ENCODE measurements around the gene GLG1.
"Not testable (repeated sequence)": the region's sequence is repeated elsewhere in the genome, so short reads cannot be mapped to it uniquely, and the experiment has no call there.

Gene GLG1
- 135 to 353 (median 206) reads per million in 17 experiments for total RNA-seq

DNA sequence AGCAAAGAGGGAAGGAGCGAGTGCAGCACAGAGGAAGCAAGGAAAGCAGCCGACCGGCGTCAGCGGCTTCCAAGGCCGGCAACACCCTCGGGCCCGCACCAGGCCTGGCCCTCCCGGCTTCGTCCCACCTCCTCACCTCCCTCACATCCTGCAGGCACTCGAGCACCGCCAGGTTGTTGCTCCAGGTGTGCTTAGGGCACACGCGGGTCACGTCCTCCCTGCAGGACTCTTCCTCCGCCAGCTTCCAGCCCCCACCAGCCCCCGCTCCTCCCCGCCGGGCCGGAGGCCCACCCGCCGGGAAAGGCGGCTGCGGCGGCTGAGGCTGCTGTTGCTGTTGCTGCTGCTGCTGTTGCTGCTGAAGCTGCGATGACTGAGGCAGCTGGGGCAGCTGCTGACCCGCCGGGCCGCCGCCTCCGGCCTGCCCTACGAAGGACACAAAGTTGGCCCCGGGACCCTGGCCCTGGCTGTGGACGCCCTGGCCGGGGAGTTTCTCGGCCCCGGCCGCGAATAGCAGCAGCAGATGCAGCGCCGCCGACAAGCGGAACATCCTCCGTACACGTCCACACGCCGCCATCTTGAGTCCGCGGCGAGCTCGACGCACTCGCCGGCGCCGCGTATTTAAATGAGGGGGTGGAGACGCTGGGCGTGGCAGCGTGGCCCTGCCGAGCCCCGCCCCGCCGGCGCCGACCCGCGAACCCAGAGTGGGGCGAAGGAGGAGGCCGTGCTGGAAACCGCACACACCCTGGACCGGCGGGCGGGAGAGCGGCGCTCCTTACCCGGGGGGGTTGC, at the start of gene GLG1:
GLG1 (minus strand) TSS at position 594 of the 789 bp plus-strand sequence; CDS start at position 574, 20 bp downstream.
- peak; percentile 94 to 98 (median 96) for DNase-seq

DNA sequence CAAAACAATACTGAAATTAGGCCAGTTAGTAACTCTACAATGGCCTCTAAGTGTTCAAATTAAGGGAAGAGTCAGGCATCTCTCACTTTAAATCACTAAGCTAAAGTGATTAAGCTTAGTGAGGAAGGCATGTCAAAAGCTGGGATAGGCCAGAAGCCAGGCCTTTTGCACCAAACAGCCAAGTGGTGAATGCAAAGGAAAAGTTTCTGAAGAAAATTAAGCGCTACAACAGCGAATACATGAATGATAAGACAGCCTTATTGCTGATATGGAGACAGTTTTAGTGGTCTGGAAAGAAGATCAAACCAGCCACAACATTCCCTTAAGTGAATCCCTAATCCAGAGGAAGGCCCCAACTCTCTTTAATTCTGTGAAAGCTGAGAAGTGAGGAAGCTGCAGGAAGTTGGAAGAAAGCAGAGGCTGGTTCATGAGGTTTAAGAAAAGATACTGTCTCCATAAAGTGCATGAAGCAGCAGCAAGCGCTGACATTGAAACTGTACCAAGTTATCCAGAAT, 47.7 kb upstream of the GLG1 start:
- no peak for DNase-seq

GRCh38 chr16:74652883-74653282, 46.0 kb upstream of the GLG1 start:
- DNase-seq: not testable (repeated sequence)

DNA sequence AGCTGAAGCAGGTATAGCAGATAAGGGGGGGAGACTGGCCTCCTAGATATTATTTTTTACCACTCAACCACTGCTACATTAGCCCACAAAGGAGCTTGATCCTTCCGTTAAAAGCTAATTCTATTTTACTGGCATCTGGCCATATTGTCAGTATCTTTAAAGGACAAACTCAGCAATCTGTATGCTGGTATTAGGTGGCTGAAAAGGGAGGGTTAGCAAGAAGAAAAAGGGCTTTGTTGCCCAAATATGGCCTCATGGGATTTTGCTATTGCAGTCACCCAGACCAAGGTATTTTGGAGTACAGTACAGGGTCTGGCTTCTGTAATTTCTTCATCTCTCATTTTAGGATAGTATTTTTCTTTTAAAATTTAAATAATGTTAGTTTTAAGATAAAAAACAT, 45.3 kb upstream of the GLG1 start:
- no peak for DNase-seq

DNA sequence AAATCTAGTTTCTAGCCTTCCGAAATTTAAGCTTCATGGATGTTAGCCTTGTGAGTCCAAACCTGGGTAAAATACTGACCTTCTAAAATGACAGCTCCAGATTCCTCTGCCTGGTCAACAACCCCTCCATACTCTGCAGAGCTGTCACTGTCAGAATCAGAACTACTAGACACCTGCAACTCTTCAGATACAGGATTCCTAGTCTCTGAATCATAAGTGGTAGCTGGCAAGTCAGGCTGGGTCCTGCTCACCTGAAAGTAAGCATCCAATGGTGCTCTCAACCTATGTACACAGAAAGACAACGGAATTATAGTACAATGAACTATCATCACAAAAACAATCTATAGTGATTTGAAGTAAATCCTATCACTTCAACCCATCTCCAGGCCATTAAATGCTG, 44.9 kb upstream of the GLG1 start:
- no peak for DNase-seq

- DNase-seq: peak in 2 of 4 experiments; percentile 8 to 29
Measured at GRCh38 chr16:74650966-74651567, 44.2 kb upstream of the GLG1 start.

- no peak for DNase-seq
Measured at GRCh38 chr16:74649839-74650504, 43.1 kb upstream of the GLG1 start.

DNA sequence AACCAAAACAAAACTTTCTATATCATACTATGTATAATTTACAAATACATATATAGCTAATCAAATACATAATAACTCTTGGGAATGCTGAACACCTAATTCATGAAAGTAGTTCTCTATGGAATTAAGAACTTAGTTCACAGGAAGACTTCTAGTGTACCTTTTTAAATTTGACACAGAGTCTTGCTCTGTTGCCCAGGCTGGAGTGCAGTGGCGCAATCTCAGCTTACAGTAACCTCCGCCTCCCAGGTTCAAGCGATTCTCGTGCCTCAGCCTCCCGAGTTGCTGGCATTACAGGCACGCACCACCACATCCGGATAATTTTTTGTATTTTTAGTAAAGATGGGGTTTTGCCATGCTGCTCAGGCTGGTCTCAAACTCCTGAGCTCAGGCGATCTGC, 35.1 kb upstream of the GLG1 start:
- DNase-seq: no peak

GRCh38 chr16:74637742-74638453, 31.0 kb upstream of the GLG1 start:
- no peak for DNase-seq

DNA sequence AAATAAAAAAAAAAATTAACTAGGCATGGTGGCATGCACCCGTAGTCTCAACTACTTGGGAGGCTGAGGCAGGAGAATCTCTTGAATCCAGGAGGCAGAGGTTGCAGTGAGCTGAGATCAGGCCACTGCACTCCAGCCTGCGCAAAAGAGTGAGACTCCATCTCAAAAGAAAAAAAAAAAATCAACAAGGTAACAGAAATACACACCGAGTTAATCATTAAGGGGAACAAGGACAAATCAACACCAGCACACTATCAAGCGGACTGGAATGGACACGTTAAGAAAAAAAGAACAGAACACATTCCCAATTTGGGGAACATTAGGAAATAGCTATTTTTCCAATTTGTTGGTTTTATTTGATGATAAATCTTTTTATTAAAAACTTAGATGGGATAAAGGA, 28.4 kb upstream of the GLG1 start:
- no peak for DNase-seq

DNA sequence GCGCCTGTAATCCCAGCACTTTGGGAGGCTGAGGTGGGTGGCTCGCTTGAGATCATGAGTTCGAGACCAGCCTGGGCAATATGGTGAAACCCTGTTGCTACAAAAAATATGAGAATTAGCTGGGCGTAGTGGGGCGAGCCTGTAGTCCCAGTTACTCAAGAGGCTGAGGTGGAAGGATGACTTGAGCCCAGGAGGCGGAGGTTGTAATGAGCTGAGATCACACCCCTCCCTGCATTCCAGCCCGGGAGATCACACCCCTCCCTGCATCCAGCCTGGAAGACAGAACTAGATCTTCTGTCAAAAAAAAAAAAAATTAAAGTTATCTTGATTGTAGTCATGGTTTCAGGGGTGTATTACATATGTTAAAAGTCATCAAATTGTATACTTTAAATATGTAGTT, 26.8 kb upstream of the GLG1 start:
- DNase-seq: no peak

GRCh38 chr16:74627506-74628220, 20.7 kb upstream of the GLG1 start:
- DNase-seq: no peak

DNA sequence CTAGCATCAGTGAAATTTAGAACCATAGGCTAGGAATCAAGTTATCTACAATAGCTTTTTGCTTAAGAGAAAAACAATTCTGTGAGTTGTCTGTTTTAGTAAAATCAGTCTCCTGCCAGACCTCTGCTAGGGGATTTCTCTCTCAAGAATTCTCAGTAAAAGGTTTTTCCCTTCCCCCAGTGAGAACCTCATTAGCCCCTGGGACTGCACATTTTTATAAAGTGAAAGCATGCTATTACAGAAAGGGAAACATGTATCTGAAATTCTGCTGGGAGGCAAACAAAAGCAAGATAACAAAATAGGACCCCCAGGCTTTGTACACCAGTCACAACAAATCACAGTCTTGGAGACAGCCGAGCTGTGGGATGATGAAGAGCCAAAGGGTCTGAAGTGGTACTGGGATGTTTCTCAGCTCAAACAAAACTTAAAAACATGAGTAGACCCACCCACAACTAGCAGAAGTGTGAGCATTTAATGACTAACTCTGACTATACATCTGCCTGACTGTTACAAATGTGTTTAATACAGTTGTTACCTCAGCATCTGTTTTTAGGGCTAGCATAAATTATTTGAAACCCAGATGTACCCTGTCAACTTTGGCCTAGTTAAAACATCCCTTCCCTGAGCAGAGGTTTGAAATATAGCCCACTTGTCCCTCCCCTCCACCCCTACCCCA, 20.0 kb upstream of the GLG1 start:
- DNase-seq: no peak

DNA sequence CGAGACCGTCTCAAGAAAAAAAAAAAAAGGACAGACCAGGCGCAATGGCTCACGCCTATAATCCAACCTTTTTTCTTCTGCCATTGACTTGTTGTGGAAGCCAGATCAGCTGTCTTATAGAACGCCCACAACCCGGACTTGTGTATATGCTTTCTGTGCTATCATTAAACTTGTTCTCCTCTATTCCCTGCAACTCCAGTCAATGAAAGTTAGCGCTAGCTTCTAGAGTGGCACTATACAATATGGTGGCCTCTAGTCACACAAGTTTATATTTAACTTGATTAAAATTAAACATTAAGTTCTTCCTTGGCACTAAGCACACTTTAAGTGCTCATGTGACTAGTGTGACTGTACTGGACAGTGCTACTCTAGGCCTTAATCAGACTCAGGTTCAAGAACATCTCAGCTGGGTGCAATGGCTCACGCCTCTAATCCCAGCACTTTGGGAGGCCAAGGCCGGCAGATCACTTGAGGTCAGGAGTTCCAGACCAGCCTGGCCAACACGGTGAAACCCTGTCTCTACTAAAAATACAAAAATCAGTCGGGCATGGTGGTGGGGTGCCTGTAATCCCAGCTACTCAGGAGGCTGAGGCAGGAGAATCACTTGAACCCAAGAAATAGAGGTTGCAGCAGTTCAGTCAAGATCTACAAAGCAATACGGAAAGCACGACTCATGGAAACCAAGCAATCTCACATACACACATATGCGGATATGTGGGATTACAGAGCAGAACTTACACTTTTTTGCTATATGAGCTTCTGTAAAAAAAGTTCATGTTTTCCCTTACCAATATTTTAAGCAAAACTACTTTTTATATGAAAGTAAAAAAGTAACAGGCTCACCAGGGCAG, 18.8 kb upstream of the GLG1 start:
- no peak for DNase-seq

DNA sequence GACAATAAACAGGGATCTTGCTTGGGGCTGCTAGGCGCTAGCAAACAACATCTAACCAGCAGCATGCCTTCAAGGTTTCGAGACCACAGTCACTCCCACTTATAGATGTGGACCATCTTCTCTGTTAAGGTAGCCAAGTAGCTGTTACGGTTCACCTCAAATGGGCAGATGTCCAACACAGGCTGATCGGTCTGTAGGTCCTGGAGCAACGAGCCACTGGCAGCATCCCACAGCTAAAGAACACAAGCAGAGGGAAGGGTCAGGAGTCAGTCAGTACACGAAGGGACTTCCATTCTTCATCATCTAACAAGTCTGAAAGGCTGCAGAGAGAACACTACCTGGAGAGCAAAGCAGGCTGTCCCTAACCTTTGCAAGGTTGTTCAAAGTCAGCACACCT, 16.9 kb upstream of the GLG1 start:
- no peak for DNase-seq

DNA sequence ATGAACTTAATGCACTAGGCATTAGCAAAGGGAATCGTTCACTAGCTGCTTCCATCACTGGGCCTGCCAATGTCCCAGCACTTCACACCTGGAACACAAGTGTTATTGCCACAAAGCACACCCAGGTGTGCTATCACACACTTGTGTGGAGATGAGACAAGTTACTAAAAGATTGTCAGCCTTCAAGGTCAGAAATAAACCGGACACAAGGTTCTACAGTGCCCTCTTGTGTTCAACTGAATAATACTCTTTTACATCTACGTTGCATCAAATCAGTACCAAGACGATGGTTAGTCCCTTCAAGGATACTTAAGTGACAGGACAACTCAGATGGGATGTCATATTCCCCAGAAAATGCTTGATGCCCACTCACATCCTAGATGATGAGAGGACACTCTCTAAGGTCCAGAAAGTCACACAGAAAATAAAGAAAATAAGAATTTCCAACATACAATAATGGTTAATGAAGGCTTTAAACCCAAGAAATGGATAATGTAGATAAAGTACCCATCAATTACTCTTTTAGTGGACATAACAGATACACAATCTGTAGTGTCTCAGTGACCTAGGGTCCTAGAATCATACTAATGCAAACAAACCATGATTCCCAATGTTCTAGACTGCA, 16.4 kb upstream of the GLG1 start:
- peak; percentile 24 to 77 (median 54) for DNase-seq

DNA sequence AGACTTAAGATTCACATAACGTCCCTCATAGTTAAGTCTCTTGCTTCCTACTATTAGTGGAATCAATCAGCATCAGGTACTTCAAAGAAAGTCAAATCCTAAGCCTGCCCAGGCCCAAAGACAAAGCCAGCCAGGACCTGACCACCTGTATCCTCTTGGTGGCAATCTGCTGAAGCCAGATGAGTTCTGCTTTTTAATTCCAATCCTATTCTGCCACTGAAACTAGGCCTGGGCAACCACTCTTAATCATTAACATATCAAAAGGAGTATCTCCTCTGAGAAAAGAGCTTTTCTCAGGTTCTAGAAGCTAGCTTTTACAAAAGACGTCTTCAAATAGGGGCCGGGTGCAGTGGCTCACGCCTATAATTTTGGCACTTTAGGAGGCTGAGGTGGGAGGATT, 15.1 kb upstream of the GLG1 start:
- no peak for DNase-seq

GRCh38 chr16:74617206-74617788, 10.4 kb upstream of the GLG1 start:
- peak in 1 of 4 experiments; percentile 8 for DNase-seq

DNA sequence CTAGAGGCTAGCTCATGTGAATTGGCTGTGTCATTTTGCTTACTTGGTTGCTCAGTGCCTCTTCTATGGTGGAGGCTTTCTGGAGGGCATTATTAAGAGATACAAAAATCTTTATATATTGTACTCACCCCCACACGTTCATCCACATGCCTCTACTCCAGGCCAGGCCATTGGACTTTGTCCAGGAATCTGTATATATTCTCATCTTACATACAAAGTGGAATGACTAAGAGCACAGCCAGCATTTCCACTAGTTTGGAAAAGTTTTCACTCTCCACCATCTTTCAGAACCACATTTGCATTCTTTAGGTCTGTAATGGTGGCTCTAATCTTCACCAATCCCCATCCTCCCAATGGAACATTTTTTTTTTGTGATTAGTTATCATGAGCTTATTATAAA, 4.8 kb upstream of the GLG1 start:
- no peak for DNase-seq

- DNase-seq: no peak
Measured at GRCh38 chr16:74608944-74609343, 2.0 kb upstream of the GLG1 start.
